ENCODE data around the gene NTRK2.
"Not testable (repeated sequence)": the region's sequence is repeated elsewhere in the genome, so short reads cannot be mapped to it uniquely, and the experiment has no call there.

The NTRK2 gene

GRCh38 chr9:84893419-84894128 lies 224.0 kb downstream of the NTRK2 start:
- no peak for DNase-seq (ENCODE audit: low spot score)

GRCh38 chr9:84894859-84895258 lies 225.3 kb downstream of the NTRK2 start:
- no peak for DNase-seq (ENCODE audit: low spot score)

- DNase-seq (ENCODE audit: low spot score): no peak
Measured at GRCh38 chr9:84897362-84898094, 228.0 kb downstream of the NTRK2 start.

GRCh38 chr9:84898188-84898587 lies 228.7 kb downstream of the NTRK2 start:
- DNase-seq (ENCODE audit: low spot score): no peak

GRCh38 chr9:84898618-84899017 lies 229.1 kb downstream of the NTRK2 start:
- DNase-seq (ENCODE audit: low spot score): not testable (repeated sequence)

- no peak for DNase-seq (ENCODE audit: low spot score)
Measured at GRCh38 chr9:84899326-84899725, 229.8 kb downstream of the NTRK2 start.

GRCh38 chr9:84900421-84900820 lies 230.9 kb downstream of the NTRK2 start:
- DNase-seq (ENCODE audit: low spot score): no peak

- no peak for DNase-seq (ENCODE audit: low spot score)
Measured at GRCh38 chr9:84903963-84904362, 234.4 kb downstream of the NTRK2 start.

GRCh38 chr9:84916769-84917168 lies 247.2 kb downstream of the NTRK2 start:
- no peak for DNase-seq (ENCODE audit: low spot score)

GRCh38 chr9:84917366-84918070 lies 248.0 kb downstream of the NTRK2 start:
- no peak for DNase-seq (ENCODE audit: low spot score)

- DNase-seq (ENCODE audit: low spot score): no peak
Measured at GRCh38 chr9:84919440-84919839, 249.9 kb downstream of the NTRK2 start.

- no peak for DNase-seq (ENCODE audit: low spot score)
Measured at GRCh38 chr9:84921175-84921574, 251.6 kb downstream of the NTRK2 start.

GRCh38 chr9:84922051-84922450 lies 252.5 kb downstream of the NTRK2 start:
- DNase-seq (ENCODE audit: low spot score): no peak

- DNase-seq (ENCODE audit: low spot score): no peak
Measured at GRCh38 chr9:84924266-84924665, 254.7 kb downstream of the NTRK2 start.

GRCh38 chr9:84925225-84925872 lies 255.8 kb downstream of the NTRK2 start:
- DNase-seq (ENCODE audit: low spot score): no peak

GRCh38 chr9:84926793-84927192 lies 257.3 kb downstream of the NTRK2 start:
- DNase-seq (ENCODE audit: low spot score): no peak

- no peak for DNase-seq (ENCODE audit: low spot score)
Measured at GRCh38 chr9:84928419-84928818, 258.9 kb downstream of the NTRK2 start.

GRCh38 chr9:84929068-84929467 lies 259.5 kb downstream of the NTRK2 start:
- no peak for DNase-seq (ENCODE audit: low spot score)

GRCh38 chr9:84932915-84933527 lies 263.5 kb downstream of the NTRK2 start:
- DNase-seq (ENCODE audit: low spot score): no peak

GRCh38 chr9:84935528-84936117 lies 266.1 kb downstream of the NTRK2 start:
- DNase-seq (ENCODE audit: low spot score): no peak

- DNase-seq (ENCODE audit: low spot score): no peak
Measured at GRCh38 chr9:84937180-84937579, 267.7 kb downstream of the NTRK2 start.

GRCh38 chr9:84937581-84937980 lies 268.1 kb downstream of the NTRK2 start:
- no peak for DNase-seq (ENCODE audit: low spot score)

Data from hepatic stellate cell (primary cell).